Hematopoietic multipotent progenitor cell treated with erythropoietin and hydrocortisone succinate and interleukin-3 and kit ligand, for 17 days (in vitro differentiated cells): ENCODE measurements around the gene GNB1.

ENCODE experiments used
- DNase-seq: peaks from one replicate; pipeline ENCODE4 v3.0.0-alpha.2; 2015; ENCODE audit warnings: low spot score

Gene GNB1

DNA sequence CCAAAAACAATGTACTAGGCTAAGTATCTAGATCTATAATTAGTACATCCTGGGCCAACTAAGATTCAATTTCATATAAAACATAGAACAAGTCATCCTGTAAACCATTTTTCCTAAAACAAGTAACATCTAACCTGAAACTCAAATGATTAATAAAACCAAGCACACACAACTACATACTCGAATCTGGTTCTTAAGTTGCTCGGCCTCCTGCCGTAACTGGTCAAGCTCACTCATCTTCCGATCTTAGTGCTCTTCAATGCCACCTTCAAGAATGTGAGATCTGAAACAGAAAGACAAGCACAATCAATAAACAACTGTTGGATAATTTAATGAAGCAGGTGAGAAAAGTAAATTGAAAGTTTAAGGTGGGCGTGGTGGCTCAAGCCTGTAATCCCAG lies 65.7 kb downstream of the GNB1 start:
- DNase-seq = no peak

DNA sequence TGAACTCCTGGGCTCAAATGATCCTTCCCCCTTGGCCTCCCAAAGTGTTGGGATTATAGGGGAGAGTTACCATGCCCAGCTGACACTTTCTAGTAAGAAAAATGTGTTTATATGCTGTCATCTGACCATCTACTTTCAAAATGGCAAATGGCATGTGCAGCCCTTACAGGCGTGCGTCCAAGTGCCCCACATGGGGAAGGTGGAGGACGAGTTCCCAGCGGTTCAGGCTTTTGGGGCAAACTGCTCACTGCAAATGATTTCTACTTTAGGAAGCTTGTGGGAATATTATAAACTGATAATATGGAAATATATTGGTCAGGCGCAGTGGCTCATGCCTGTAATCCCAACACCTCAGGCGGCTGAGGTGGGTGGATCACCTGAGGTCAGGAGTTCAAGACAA lies 71.1 kb downstream of the GNB1 start:
- no peak for DNase-seq

DNA sequence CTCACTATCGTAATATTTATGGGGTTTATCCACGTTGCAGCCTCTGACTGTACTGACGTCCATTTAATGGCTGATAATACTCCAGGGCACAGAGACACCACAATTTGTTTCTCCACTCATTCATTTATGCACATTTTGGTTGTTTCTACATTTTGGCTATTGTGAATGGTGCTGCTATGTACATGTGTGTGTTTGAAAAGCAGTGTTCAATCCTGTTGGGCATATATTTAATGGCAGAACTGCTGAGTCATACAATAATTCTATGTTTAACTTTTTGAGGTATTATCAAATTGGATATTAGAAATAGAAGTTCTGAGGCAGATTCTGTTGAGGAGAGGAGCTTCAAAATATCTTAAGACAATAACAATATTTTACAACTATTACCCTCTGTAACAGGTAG lies 73.7 kb downstream of the GNB1 start:
- DNase-seq = no peak

DNA sequence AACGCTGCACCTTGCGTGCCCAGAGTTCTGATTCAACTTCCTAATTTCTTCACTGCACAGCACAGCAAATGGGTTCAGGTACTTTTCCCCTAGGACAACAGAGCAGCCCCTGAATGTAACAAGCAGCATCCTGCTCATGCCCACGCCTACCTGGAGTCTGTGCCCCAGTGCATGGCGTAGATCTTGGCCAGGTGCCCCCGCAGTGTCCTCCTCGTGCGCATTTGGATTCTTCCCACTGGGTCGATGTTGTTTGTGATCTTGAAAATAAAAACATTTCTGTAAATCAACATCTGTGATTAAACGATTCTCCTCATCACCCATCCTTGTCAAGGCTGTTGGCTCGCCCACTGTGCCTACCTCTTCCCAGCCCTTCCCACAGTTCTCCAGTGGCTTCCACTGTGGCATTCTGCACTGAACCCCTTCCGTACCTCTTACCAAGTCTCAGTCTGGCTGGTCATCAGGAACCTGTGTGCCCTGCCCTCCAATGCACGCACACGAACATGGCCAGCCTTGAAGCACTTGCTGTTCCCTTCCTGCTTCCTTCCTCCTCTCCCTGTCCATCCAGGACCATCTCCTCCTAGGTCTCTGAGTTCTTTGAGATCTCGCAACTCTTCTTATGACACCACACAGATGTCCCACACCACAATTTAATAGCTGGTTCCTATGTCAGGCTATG lies 75.1 kb downstream of the GNB1 start:
- no peak for DNase-seq

DNA sequence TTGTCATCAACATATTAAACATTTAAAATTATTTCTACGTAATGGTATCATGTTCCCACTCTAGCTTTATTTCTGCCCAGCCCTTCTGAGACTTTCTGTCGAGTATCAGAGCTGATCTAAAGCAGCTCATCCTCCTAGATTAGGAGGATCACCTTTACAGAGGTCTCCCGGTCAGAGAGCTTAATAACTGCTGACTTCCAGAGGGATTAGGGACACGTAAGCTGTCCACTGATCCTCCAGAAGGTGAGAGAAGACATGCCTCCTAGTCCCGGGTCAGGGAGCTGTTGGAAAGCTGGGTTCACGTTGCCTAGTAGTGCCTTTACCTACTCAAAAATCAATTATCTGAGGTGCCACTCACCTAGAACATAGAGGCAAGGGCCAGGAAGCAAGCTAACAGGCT lies 81.4 kb downstream of the GNB1 start:
- no peak for DNase-seq

DNA sequence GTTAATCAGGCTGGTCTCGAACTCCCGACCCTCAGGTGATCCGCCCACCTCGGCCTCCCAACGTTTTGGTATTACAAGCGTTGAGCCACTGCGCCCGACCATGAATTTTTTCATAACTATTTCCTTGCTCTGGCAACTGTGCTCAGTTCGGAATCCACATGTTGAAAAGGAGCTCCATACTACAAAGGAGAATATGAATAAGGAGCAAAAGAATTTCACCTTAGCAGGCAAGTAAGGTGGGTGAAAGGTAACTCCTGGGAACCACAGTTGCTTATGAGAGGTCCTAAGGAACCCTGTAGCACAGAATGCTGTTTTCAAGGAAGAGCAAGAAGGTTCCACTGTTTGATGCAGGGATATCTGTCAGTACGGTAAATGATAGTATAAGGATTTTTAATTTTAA lies 82.7 kb downstream of the GNB1 start:
- no peak for DNase-seq

DNA sequence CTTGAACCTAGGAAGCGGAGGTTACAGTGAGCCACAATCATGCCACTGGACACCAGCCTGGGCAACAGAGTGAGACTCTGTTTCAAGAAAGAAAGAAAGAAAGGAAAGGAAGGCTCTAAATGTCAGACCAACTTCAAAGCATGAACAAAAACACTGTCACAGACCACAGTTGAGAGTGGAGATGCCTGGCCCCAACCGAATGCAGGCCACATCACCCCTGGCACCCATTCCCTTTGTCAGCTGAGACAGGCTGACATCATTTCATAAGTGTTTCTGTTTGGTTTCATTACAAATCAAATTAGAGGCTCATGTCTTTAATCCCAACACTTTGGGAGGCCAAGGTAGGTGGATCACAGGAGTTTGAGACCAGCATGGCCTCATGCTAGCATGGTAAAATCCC lies 84.0 kb downstream of the GNB1 start:
- DNase-seq = no peak

DNA sequence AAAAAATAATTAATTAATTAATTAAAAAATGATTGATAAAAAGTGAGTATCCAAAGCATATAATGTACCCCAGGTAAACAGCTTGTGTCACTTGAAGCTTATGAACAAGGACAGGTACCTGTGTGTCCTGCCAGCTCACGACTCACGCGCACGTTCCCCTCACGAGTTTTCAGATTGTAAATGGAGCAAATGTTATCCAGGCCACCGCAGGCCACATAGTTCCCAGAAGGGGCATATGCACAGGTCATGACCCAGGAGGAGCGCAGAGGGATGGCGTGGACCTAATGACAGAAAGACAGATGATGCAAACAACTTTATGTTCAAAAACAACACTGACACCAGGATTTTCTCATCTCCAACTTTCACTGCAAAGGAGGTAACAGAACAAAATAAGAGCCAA lies 86.6 kb downstream of the GNB1 start:
- no peak for DNase-seq

DNA sequence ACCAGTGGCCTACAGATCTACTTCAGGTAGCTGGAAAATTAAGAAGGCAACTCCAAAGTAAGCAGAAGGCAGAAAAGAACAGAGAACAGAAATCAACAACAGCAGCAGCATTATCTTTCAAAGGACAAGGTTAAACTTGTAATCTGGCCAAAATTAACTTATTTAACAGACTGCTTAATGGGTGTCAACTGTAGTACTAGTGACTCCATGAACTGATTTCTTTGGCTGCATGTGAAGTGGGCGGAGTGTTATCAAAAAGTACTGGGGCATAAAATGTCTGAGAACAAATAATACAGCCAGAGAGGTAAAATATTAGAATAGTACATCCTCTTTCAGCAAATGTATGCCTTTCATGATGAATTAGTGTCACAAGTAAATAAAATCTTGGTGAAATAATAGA lies 88.0 kb downstream of the GNB1 start:
- DNase-seq = no peak

DNA sequence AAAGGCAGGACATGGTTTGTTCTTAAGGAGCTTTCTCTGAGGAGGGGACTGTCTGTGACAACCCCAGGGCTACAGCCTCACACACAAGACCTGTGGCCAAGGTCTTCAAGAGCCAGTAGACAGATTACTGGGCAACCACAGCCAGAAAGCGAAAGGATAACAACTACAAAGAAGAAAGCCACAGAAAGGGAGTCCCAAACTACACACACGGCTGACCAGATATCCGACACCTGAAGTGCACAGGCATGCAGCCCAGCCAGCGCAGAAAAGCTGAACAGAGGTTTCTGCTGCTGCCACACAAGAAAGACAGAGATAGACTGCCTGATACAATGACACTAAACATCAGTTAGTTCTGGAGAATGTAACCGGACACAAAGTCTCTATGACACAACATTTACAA lies 91.2 kb downstream of the GNB1 start:
- no peak for DNase-seq

DNA sequence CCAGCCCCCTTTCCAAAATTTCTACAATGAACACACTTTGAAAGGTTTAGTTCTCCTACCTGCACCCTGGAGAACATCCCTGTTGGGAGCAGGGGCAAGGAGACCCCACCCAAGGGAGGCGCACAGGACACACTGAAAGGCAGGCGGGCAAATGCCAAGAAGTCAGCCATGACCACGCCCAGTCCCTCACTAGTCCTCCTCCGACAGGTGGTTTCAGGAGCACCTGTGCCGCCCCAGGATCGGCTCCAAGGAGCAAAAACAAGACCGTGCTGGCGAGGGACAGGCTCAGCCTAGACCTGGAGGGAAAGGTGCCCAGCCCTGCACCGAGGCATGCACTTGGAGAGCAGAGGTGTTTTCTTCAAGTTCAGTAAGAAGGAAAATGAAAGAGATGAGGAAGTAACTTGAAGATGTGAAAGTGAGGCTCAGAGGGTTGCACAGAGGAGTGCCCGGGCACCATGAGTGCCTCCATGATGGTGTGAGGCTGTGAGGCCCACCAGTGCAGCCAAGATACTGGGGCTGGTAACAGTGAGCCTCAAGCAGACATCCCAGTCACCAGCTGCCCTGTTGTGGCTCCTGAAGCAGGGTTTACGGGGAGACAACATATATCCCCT lies 93.1 kb downstream of the GNB1 start:
- DNase-seq = no peak

DNA sequence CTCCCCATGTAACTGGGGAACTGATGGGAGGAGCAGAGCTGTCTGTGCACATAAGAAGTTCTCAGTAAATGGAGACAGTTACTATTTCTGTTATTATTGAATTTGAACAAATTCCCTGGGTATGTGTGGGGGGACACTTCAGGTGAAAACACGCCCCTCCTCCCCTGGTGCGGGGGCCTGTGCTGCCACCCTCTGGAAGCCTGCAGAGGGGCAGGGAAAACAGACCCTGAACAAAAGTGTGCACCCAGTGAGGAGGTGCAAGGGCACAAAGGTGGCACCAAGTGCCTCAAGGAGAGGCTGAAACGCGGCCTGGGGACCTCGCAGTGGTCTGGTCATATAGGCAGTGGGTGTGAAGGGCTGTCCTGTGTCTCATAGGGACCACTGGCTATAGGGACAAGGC lies 94.4 kb downstream of the GNB1 start:
- no peak for DNase-seq

DNA sequence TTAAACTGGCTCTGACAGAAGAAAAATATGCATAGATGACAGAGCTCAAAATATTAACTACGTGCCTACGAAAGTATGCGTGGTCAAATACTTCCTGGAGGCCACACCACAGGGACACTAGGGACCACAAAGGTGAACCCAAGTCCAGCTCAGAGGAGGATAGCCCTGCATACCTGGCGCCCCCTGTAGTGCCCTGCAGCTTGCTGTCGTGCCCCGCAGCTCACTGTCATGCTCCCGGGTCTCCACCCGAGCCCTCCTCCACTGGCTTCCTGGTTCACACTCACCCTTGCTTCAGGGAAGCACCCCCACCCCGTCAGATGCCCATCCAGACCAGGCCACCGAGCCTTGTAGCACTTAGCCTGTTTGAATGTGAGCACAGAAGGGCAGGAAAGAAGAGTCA lies 95.9 kb downstream of the GNB1 start:
- DNase-seq = no peak

DNA sequence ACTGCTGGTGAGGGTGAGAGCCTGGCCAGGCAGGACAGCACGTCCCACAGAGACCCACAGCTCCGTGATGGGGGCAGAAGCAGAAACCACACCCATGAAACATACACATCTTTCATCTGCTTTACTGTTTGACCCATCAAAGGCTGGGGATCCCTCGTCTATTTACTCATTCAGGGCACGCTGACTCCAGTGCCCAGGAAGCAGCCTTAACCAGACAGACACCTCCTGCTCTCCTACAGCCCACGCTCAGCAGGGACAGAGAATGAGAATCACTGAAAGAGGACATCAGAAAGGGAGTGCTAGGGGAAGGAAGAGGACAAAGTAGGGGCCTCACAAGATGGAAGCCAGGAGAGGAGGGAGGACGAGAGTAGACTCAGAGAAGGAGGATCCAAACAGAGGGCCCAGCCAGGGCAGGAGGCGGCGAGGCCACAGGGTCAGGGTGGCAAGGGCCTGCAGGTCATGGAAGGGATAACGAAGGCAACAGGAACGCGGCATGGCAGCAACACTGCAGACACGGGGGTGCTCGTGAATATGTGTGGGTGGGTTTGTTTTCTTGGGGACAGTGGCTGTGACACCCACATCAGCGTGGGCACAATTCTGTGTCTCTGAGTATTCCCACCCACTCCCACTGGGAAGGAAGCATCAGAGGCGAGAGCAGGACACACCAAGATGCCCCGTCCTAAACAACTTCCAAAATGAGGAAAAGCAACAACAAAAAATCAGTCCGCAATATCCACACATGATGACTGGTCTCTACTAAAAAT lies 97.2 kb downstream of the GNB1 start:
- DNase-seq = no peak

DNA sequence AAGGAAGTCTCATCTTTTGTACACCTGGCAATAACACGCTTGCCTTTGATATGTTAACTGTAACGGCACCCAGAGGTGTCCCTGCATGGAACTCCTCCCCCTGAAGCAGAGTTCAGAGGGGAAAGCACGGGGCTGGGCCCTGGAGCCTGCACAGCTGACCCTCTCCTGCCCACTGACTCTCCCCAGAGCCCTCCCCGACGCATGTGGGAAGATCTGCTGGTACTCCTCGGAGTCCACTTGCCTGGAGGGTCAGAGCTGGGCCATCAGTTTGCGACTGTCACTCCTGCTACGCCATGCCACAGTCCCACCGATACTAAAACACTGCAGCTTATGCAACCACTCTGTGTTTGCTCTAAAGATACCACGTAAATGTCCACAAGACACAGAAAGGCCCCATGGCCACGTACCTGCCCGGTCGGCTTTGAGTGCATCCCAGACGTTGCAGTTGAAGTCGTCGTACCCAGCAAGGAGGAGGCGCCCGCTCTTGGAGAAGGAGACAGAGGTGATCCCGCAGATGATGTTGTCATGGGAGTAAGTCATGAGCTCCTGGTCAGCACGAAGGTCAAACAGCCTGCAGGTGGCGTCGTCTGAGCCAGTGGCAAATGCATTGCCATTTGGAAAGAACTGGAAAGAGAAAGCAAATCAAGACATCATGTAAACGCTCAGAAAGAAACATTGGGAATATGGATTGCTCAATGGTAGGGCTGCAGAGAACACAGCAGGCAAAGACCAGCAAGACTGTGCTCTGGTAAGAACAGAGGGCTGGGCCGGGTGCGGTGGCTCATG lies 102.0 kb downstream of the GNB1 start:
- peak; percentile 49 for DNase-seq

DNA sequence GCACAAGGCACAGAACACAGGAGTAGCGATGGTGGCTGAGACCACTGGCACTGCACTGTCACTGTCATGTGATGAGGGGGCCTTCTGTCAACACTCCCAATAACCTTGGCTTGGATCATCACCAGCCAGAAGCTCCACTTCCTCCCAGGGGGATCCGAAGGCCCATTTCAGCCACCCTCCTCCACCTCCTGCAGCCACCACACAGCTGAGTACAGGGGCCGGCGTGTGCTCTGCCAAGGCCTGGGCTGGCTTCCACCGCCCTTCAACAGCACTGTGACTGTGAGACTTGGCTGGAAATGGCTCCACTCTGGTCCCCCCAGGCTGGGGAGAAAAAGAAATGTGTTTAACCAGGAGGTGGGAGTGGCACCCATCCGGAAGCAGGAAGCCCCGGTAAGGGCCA lies 102.8 kb downstream of the GNB1 start:
- no peak for DNase-seq

DNA sequence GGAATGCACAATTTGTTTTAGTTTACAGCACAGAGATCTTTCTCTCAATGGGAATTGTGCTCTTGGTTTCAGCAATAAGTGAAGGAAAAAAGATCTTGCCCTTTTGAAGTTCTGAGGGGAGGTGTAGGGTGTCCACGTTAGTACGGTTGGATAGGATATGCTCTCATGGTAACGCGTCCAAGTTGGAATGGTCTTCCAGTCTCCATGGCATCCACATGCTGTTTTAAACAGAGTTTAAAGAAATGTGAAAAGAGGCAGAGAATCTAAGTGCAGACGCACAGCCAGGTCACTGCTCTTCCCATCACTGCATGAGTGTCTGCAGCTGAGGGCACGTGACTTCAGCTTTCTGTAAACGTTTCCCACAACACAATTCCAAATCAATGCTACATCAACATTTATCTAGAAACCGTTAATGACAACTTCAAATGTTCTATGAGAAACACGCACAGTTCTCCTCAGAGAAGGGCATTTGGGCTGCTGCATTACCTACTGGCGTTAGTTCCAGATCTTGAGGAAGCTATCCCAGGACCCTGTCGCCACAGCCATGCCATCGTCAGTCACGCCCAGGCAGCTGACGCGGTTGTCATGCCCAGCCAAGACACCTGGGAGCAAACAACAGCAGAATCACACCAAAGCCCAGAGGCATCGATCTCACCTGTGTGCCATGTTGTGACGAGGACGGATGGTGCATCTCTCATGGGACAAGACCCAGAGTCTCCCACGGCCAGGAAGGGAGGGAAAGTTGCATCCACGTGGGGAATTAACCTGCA lies 103.9 kb downstream of the GNB1 start:
- DNase-seq = no peak

DNA sequence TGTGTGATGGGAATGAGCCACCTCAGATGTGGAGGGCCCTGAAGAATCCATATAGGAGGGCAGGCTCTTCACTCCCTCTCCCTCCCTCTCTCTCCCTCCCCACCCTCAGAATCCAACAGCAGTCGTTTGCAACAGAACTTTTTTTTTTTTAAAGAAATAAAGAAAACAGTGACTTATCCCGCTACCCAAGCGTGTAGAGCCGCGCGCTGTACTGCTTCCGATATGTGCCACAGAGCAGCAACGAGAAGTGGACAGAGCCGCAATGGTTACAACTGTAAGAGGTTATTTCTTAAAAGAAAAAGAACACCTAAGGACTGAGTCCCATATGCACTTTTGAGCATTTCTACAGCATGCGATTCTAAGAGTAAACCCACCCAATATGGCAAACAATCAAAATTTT lies 105.2 kb downstream of the GNB1 start:
- no peak for DNase-seq

DNA sequence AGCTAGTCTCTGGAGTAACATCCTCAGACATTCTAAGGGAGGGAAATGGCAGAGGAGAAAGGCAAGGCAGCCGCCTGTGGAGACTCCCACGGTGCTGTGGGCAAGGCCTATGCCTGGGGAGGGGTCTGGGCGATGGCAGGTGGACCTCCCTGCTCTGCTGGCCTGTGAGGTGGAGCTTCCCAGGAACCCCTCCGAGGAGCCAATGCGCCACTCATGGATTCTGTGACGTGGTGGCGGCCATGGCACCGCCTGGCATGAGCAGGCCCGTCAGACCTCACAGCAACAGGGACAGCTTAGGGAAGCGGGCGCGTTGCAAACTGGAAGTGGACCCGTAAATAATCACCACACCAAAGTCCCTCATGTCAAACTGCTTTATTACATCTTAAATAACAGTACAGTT lies 106.0 kb downstream of the GNB1 start:
- no peak for DNase-seq

DNA sequence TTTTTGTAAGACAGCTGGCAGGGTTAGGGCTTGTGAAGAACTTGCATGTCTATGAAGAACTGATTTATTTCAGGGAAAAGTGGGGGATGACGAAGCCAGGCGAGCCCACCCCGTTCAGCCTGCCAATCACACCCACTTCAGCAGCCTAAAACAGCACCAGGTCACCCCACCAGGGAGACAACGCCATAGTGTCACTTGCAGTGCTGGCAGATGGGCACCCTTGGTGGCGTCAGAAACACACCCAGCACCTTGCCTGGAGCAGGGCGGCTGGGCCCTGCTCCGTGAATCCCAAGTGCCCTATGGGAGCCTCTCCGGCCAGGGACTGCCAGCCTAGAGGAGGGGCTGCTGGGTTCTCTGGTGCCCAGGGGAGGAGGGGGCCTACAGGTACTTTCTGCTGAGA lies 107.6 kb downstream of the GNB1 start:
- no peak for DNase-seq

DNA sequence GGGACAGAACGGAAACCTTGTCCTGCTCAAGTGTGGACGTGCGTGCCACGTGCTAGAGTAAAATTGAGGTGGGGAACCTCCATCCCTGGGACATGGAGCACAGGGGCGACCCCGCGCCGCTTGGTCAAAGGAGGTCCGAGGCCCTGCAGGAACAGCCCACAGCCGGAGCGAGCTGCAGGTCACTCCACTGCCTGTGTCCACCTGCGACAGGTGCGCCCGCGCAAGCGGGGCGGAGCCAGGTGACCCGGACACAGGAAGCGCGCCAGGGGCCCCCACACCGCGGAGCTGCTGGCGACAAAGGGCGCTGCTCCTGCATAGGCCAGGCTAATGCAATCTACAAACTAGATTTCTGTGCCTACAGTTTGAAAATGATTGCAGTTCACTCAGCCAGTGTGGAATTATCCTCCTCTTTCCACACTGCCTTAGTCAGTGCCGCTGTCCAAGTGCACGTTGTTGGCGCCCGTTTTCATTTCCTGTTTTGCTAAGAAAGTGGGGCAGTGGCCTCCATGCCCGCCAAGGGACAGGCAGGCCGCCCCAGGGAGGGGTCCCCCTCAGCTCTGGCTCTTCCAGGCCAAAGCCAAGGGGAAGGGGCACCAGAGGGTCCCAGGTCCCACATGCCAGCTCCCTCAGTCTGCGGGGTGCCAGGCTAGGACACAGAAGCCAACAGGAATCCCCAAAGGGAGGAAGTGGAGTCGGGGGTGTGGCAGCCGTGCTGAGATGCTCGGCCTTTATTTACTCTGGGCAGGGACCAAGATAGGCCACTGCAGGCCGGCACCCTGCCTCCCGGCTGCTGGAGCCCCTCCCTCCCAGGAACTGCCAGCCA lies 108.3 kb downstream of the GNB1 start:
- DNase-seq = no peak
